HepG2 (cell line): ENCODE data around the gene CLRN3.

Experiments
- CCDC6 ChIP-seq: sonication (generic); formaldehyde crosslinking; IDR thresholded peaks from 2 replicates; pipeline ENCODE4 v1.8.1; 2022; ENCODE audit warnings: mild to moderate bottlenecking, missing genetic modification reagents, moderate library complexity
- CTCF ChIP-seq: sonication (generic); formaldehyde crosslinking; IDR thresholded peaks from 2 replicates; pipeline ENCODE4 v1.5.0; 2020; ENCODE audit warnings: mild to moderate bottlenecking, missing genetic modification reagents, moderate library complexity
- MYC ChIP-seq: sonication (generic); formaldehyde crosslinking; IDR thresholded peaks from 2 replicates; pipeline ENCODE4 v1.9.0; 2021; ENCODE audit warnings: missing genetic modification reagents, borderline replicate concordance
- SMAD3 ChIP-seq: sonication (generic); formaldehyde crosslinking; IDR thresholded peaks from 2 replicates; pipeline ENCODE4 v1.4.0; 2020; ENCODE audit warnings: missing genetic modification reagents

GRCh38 chr10:127854769-127855590 is 37.8 kb downstream of the CLRN3 start:
- TF ChIP-seq MYC (CRISPR knock-in tag): no peak
- no peak for TF ChIP-seq SMAD3
- TF ChIP-seq CCDC6 (CRISPR knock-in tag): no peak
- no peak for TF ChIP-seq CTCF
